HepG2 (cell line): ENCODE results near the gene CCDC102B. TPM values are rescaled to one million over a fixed set of nuclear protein-coding genes. Genes with fewer than 3 reads are reported as not detected.

Source experiments
- ARID4A ChIP-seq: sonication (generic); formaldehyde crosslinking; IDR thresholded peaks from 2 replicates; pipeline ENCODE4 v1.5.0; 2020; ENCODE audit warnings: mild to moderate bottlenecking, missing genetic modification reagents, borderline replicate concordance
- ATF7-NPFF ChIP-seq: sonication (generic); formaldehyde crosslinking; IDR thresholded peaks from 2 replicates; pipeline ENCODE4 v1.8.1; 2023; ENCODE audit warnings: mild to moderate bottlenecking, low read depth, missing genetic modification reagents, moderate library complexity
- BATF2 ChIP-seq: sonication (generic); formaldehyde crosslinking; IDR thresholded peaks from 2 replicates; pipeline ENCODE4 v1.8.0; 2022; ENCODE audit warnings: mild to moderate bottlenecking, missing genetic modification reagents, moderate library complexity
- FOXA1 ChIP-seq, 2 experiments: fragments of 450-650 bp in 1 of 2; sonication (generic) in 1 of 2; formaldehyde crosslinking in 1 of 2; IDR thresholded peaks; 2 replicates each; pipeline versions ENCODE4 v1.4.0 to v1.6.1; 2016 to 2020; ENCODE audit warnings: missing genetic modification reagents in 1 of 2
- HNF1A ChIP-seq, 2 experiments: sonication (generic) in 1 of 2; formaldehyde crosslinking in 1 of 2; IDR thresholded peaks; 2 replicates each; pipeline versions ENCODE4 v1.4.0 to v1.6.1; 2016 to 2020; ENCODE audit warnings: borderline replicate concordance in 1 of 2, low read depth in 1 of 2, mild to moderate bottlenecking in 1 of 2, missing genetic modification reagents in 1 of 2
- REST ChIP-seq, 2 experiments: IDR thresholded peaks; 2 replicates each; pipeline ENCODE4 v1.6.1; 2011 to 2012; ENCODE audit warnings: low read length in 2 of 2, borderline replicate concordance in 1 of 2, low read depth in 1 of 2, mild to moderate bottlenecking in 1 of 2, moderate library complexity in 1 of 2
- THYN1 ChIP-seq: sonication (generic); formaldehyde crosslinking; IDR thresholded peaks from 2 replicates; pipeline ENCODE4 v1.8.1; 2023; ENCODE audit warnings: low read depth, mild to moderate bottlenecking, moderate library complexity, missing genetic modification reagents, borderline replicate concordance
- ZBTB38 ChIP-seq: sonication (generic); formaldehyde crosslinking; IDR thresholded peaks from 2 replicates; pipeline ENCODE4 v1.5.1; 2020; ENCODE audit warnings: mild to moderate bottlenecking, missing genetic modification reagents
- ZKSCAN8 ChIP-seq: IDR thresholded peaks from 2 replicates; pipeline ENCODE4 v1.6.1; 2016; ENCODE audit warnings: borderline replicate concordance, missing genetic modification reagents, missing compliant biosample characterization
- ZNF644 ChIP-seq: IDR thresholded peaks from 2 replicates; pipeline ENCODE4 v1.6.1; 2016; ENCODE audit warnings: low read depth
- polyA plus RNA-seq, 8 experiments: library from polyadenylated mRNA; depleted of rRNA in 3 of 8; stranded (reverse) in 7 of 8; unstranded in 1 of 8; fragments of >200 nt; fragmentation: Illumina TruSeq in 4 of 8; extraction: Trizol in 4 of 8; gene quantifications; 2 replicates each; pipeline versions ENCODE4 v1.2.1 to v1.2.3, GENCODE V29; 2011 to 2016; ENCODE audit warnings: low read depth in 4 of 8, missing spikeins in 1 of 8, mixed read lengths in 1 of 8; ENCODE audit not compliant: insufficient read depth in 1 of 8
- total RNA-seq, 5 experiments: library from RNA; depleted of rRNA; stranded (reverse); fragments of >200 nt; fragmentation: Illumina TruSeq; extraction: Trizol; gene quantifications; 2 replicates each; pipeline ENCODE4 v1.2.3, GENCODE V29; 2016; ENCODE audit warnings: low read depth in 1 of 5

Gene CCDC102B
- total and polyA plus RNA-seq, 2 of the 13 experiments (the other 11 are each of a cell fraction or from before 2014, with no cell fraction given): 2.3 to 3.7 TPM

- TF ChIP-seq ARID4A (peak; percentile 27; the same call in 1 of the 2 replicates), FOXA1 (IDR thresholded peaks at IDR 0.05) (0 out of 2 replicates have a peak, but pooled peaks have one; percentile 30), FOXA1 (CRISPR knock-in tag; IDR thresholded peaks at IDR 0.05) (peak; percentile 50), BATF2 (CRISPR knock-in tag) (no peak), ATF7-NPFF (CRISPR knock-in tag) (no peak), ZKSCAN8 (CRISPR knock-in tag) (peak; percentile 47; the same call in 1 of the 2 replicates), HNF1A (IDR thresholded peaks at IDR 0.05; ENCODE audit: low read depth) (peak; percentile 27; the same call in 1 of the 2 replicates), HNF1A (CRISPR knock-in tag; IDR thresholded peaks at IDR 0.05; ENCODE audit: borderline replicate concordance) (no peak), ZBTB38 (no peak), ZNF644 (CRISPR knock-in tag) (peak; percentile 78), THYN1 (CRISPR knock-in tag) (no peak), REST (IDR thresholded peaks at IDR 0.05; ENCODE audit: borderline replicate concordance in 1 of 2, low read depth in 1 of 2, low read length in 2 of 2) (0 out of 4 replicates have a peak, but pooled peaks of 1 of the 2 experiments have one; percentile 24)
Measured at GRCh38 chr18:68887410-68887809, 89.5 kb downstream of the CCDC102B start (continued).
